AG10803 (cell line): ENCODE measurements around the gene TRIB2.
A peak's percentile ranks its signal among the peaks of the same experiment; 100 is the strongest.

Source experiments
- DNase-seq: peaks from one replicate; pipeline ENCODE4 v3.0.0; 2010; ENCODE audit warnings: low read depth
- H3K4me3 ChIP-seq: 2 replicates; pipeline ENCODE4 v1.5.1; 2011; ENCODE audit warnings: mild to moderate bottlenecking, low read length, control low read depth
- CTCF ChIP-seq: conservative IDR thresholded peaks from 2 replicates; pipeline ENCODE4 v1.5.1; 2011; ENCODE audit warnings: mild to moderate bottlenecking, low read length, control low read depth, inconsistent platforms

The TRIB2 gene

GRCh38 chr2:12742891-12743290 is 26.2 kb downstream of the TRIB2 start:
- no peak for TF ChIP-seq CTCF
- DNase-seq = peak; percentile 73

GRCh38 chr2:12750166-12750905 is 33.6 kb downstream of the TRIB2 start:
- DNase-seq = no peak
- no peak for TF ChIP-seq CTCF
- H3K4me3 ChIP-seq = no peak overlapping the region

More at GRCh38 chr2:12742891-12743290, 26.2 kb downstream of the TRIB2 start:
- no peak overlapping the region for H3K4me3 ChIP-seq

- DNase-seq = no peak
- no peak for TF ChIP-seq CTCF
- H3K4me3 ChIP-seq = no peak overlapping the region
Measured at GRCh38 chr2:12754643-12755042, 37.9 kb downstream of the TRIB2 start.

- no peak overlapping the region for H3K4me3 ChIP-seq
- DNase-seq = no peak
- no peak for TF ChIP-seq CTCF
Measured at GRCh38 chr2:12755384-12755783, 38.6 kb downstream of the TRIB2 start.

- H3K4me3 ChIP-seq = no peak overlapping the region
- no peak for TF ChIP-seq CTCF
- peak; percentile 97 for DNase-seq
Measured at GRCh38 chr2:12759248-12759647, 42.5 kb downstream of the TRIB2 start.

GRCh38 chr2:12761104-12761503 is 44.4 kb downstream of the TRIB2 start:
- DNase-seq = no peak
- no peak overlapping the region for H3K4me3 ChIP-seq
- TF ChIP-seq CTCF = no peak

GRCh38 chr2:12762337-12762736 is 45.6 kb downstream of the TRIB2 start:
- no peak for DNase-seq

More at GRCh38 chr2:12762337-12762736, 45.6 kb downstream of the TRIB2 start:
- TF ChIP-seq CTCF = no peak
- H3K4me3 ChIP-seq = no peak overlapping the region
